Neural cell (in vitro differentiated cells): ENCODE results near the gene TPT1. TPM values are rescaled to one million over a fixed set of nuclear protein-coding genes. Genes with fewer than 3 reads are reported as not detected.

ENCODE experiments used
- H2AFZ ChIP-seq: fragments of 200-600, 300-800 bp; sonication (generic), shearing (Covaris generic); 2 replicates; pipeline ENCODE4 v1.6.0; 2014; ENCODE audit warnings: low read depth, mild to moderate bottlenecking, antibody characterized with exemption, low read length, moderate library complexity
- H3F3A ChIP-seq: fragments of 200-600 bp; shearing (Covaris generic); 2 replicates; pipeline ENCODE4 v1.6.1; 2016; ENCODE audit warnings: mild to moderate bottlenecking, moderate library complexity, mixed read lengths, antibody characterized with exemption, low read length; ENCODE audit not compliant: insufficient read depth, poor library complexity, severe bottlenecking
- H3K27ac ChIP-seq: fragments of 200-600, 300-800 bp; sonication (generic), shearing (Covaris generic); 2 replicates; pipeline ENCODE4 v1.5.1; 2014; ENCODE audit warnings: mild to moderate bottlenecking, low read length, moderate library complexity
- H3K27me3 ChIP-seq: fragments of 300-800, 200-600 bp; sonication (generic), shearing (Covaris generic); 2 replicates; pipeline ENCODE4 v1.6.0; 2014; ENCODE audit warnings: mild to moderate bottlenecking, low read depth, low read length, moderate library complexity; ENCODE audit not compliant: insufficient read depth
- H3K36me3 ChIP-seq: fragments of 300-800, 200-600 bp; sonication (generic), shearing (Covaris generic); 2 replicates; pipeline ENCODE4 v1.5.1; 2014; ENCODE audit warnings: mild to moderate bottlenecking, antibody characterized with exemption, low read length, moderate library complexity; ENCODE audit not compliant: insufficient read depth
- H3K4me2 ChIP-seq: fragments of 300-800, 200-600 bp; sonication (generic), shearing (Covaris generic); 2 replicates; pipeline ENCODE4 v1.6.0; 2014; ENCODE audit warnings: mild to moderate bottlenecking, low read length
- H3K4me3 ChIP-seq: fragments of 300-800, 200-600 bp; sonication (generic), shearing (Covaris generic); 2 replicates; pipeline ENCODE4 v1.5.1; 2014; ENCODE audit warnings: mild to moderate bottlenecking, low read length, moderate library complexity
- H3K79me2 ChIP-seq: fragments of 200-600 bp; shearing (Covaris generic); replicated peaks from 2 replicates; pipeline ENCODE4 v1.6.0; 2014; ENCODE audit warnings: mild to moderate bottlenecking, low read length, moderate library complexity; ENCODE audit not compliant: insufficient read depth
- H3K9ac ChIP-seq: fragments of 300-800, 200-600 bp; sonication (generic), shearing (Covaris generic); 2 replicates; pipeline ENCODE4 v1.6.1; 2016; ENCODE audit warnings: mild to moderate bottlenecking, low read length, mixed read lengths
- H3K9me2 ChIP-seq: fragments of 200-600 bp; shearing (Covaris generic); 2 replicates; pipeline ENCODE4 v1.6.1; 2016; ENCODE audit warnings: mild to moderate bottlenecking, low read length, mixed read lengths; ENCODE audit not compliant: insufficient read depth
- H3K9me3 ChIP-seq: fragments of 200-600, 300-800 bp; sonication (generic), shearing (Covaris generic); 2 replicates; pipeline ENCODE4 v1.6.1; 2016; ENCODE audit warnings: mild to moderate bottlenecking, mixed run types, low read length, moderate library complexity, mixed read lengths
- H4K20me1 ChIP-seq: fragments of 200-600 bp; shearing (Covaris generic); 2 replicates; pipeline ENCODE4 v1.6.1; 2016; ENCODE audit warnings: mild to moderate bottlenecking, mixed run types; ENCODE audit not compliant: insufficient read depth
- EP300 ChIP-seq: fragments of 450-650 bp; conservative IDR thresholded peaks from 2 replicates; pipeline ENCODE4 v1.6.1; 2014; ENCODE audit warnings: antibody characterized with exemption, mild to moderate bottlenecking, moderate library complexity; ENCODE audit not compliant: poor library complexity, severe bottlenecking
- EZH2 ChIP-seq: fragments of 200-600, 300-800 bp; shearing (Covaris generic), sonication (generic); IDR thresholded peaks from 2 replicates; pipeline ENCODE4 v1.6.1; 2014; ENCODE audit warnings: antibody characterized with exemption, low read length, borderline replicate concordance, mild to moderate bottlenecking; ENCODE audit not compliant: insufficient read depth, poor library complexity, severe bottlenecking
- MXI1 ChIP-seq: fragments of 450-650 bp; conservative IDR thresholded peaks from 2 replicates; pipeline ENCODE4 v1.6.1; 2014; ENCODE audit warnings: antibody characterized with exemption, mild to moderate bottlenecking; ENCODE audit not compliant: poor library complexity, severe bottlenecking
- POLR2AphosphoS5 ChIP-seq: IDR thresholded peaks from 2 replicates; pipeline ENCODE4 v1.6.1; 2012
- RAD21 ChIP-seq: fragments of 450-650 bp; conservative IDR thresholded peaks from 2 replicates; pipeline ENCODE4 v1.6.1; 2014; ENCODE audit warnings: antibody characterized with exemption, mild to moderate bottlenecking, moderate library complexity
- SMC3 ChIP-seq: fragments of 450-650 bp; conservative IDR thresholded peaks from 2 replicates; pipeline ENCODE4 v1.6.1; 2014; ENCODE audit warnings: antibody characterized with exemption, mild to moderate bottlenecking, moderate library complexity; ENCODE audit not compliant: poor library complexity
- TAF1 ChIP-seq: IDR thresholded peaks from 2 replicates; pipeline ENCODE4 v1.6.1; 2012; ENCODE audit warnings: low read depth
- polyA plus RNA-seq: library from polyadenylated mRNA; depleted of rRNA; stranded (reverse); fragments of >200 nt; gene quantifications from 2 replicates; pipeline ENCODE4 v1.2.3, GENCODE V29; 2014
- TF ChIP-seq, protein P1 (sequence below): IDR thresholded peaks from 2 replicates; pipeline ENCODE4 v1.6.1; 2012; ENCODE audit warnings: borderline replicate concordance
- TF ChIP-seq, protein P2 (sequence below): fragments of 450-650 bp; IDR thresholded peaks from 2 replicates; pipeline ENCODE4 v1.5.1; 2014; ENCODE audit warnings: antibody characterized with exemption, mild to moderate bottlenecking, moderate library complexity; ENCODE audit not compliant: poor library complexity, severe bottlenecking

TPT1 gene
- polyA plus RNA-seq, 1 donor from 2014 or later: 2,071 TPM

DNA sequence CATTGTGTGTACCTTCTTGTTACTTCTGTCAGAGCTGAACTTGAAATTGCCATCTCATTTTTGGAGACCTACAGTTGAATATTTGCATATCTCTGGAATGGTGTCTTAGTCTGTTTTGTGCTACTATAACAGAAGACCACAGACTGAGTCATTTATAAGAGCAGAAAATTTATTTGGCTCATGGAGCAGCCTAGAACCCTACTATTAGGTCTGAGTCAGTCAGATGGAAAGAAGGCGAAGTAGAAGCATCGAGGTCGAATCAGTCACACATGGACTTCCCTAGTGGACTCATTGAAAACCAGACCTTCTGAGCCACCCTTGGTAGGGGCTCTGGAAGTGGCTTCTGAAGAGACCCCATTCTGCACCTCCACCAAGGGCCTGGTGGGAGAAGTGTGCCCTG is 33.9 kb upstream of the TPT1 start (continued):
- TF ChIP-seq EP300: no peak
- TF ChIP-seq TAF1: no peak
- no peak for TF ChIP-seq SMC3

DNA sequence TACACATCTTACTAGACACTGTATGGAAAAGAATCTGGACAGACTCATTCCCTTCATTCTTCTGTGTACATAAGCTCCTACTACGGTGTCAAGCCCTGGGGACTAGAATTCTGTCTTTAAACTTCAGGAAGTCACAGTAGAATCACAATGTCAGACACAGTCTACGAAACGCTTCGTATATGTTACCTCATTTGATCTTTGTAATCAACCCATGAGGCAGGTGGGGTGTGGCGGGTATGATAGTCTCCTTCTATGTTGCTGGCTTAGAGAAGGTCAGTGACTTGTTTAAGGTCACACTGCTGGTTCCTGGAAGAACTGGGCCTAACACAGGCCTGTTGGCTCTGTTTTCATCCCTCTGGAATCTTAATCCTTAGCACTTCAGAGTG is 32.2 kb upstream of the TPT1 start:
- Histone ChIP-seq H3K27ac (no peak overlapping the region), H4K20me1 (no peaks in the 10 kb centered on the region)

More for the DNA sequence above, 32.2 kb upstream of the TPT1 start:
- no peak overlapping the region for H3K4me3 ChIP-seq
- no peak overlapping the region for H3K4me2 ChIP-seq
- no peak overlapping the region for H3K9ac ChIP-seq
- no peaks in the 10 kb centered on the region for H3K79me2 ChIP-seq
- no peaks in the 10 kb centered on the region for H3K36me3 ChIP-seq
- H3K9me2 ChIP-seq: no peaks in the 10 kb centered on the region
- no peaks in the 10 kb centered on the region for H3K9me3 ChIP-seq
- H2AFZ ChIP-seq: no peak overlapping the region
- TF ChIP-seq TAF1 (no peak), RAD21 (no peak), EP300 (no peak), MXI1 (no peak), SMC3 (no peak), POLR2AphosphoS5 (no peak), EZH2 (no peak)
- TF ChIP-seq, protein P1, sequence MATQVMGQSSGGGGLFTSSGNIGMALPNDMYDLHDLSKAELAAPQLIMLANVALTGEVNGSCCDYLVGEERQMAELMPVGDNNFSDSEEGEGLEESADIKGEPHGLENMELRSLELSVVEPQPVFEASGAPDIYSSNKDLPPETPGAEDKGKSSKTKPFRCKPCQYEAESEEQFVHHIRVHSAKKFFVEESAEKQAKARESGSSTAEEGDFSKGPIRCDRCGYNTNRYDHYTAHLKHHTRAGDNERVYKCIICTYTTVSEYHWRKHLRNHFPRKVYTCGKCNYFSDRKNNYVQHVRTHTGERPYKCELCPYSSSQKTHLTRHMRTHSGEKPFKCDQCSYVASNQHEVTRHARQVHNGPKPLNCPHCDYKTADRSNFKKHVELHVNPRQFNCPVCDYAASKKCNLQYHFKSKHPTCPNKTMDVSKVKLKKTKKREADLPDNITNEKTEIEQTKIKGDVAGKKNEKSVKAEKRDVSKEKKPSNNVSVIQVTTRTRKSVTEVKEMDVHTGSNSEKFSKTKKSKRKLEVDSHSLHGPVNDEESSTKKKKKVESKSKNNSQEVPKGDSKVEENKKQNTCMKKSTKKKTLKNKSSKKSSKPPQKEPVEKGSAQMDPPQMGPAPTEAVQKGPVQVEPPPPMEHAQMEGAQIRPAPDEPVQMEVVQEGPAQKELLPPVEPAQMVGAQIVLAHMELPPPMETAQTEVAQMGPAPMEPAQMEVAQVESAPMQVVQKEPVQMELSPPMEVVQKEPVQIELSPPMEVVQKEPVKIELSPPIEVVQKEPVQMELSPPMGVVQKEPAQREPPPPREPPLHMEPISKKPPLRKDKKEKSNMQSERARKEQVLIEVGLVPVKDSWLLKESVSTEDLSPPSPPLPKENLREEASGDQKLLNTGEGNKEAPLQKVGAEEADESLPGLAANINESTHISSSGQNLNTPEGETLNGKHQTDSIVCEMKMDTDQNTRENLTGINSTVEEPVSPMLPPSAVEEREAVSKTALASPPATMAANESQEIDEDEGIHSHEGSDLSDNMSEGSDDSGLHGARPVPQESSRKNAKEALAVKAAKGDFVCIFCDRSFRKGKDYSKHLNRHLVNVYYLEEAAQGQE: no peak
- TF ChIP-seq, protein P2, sequence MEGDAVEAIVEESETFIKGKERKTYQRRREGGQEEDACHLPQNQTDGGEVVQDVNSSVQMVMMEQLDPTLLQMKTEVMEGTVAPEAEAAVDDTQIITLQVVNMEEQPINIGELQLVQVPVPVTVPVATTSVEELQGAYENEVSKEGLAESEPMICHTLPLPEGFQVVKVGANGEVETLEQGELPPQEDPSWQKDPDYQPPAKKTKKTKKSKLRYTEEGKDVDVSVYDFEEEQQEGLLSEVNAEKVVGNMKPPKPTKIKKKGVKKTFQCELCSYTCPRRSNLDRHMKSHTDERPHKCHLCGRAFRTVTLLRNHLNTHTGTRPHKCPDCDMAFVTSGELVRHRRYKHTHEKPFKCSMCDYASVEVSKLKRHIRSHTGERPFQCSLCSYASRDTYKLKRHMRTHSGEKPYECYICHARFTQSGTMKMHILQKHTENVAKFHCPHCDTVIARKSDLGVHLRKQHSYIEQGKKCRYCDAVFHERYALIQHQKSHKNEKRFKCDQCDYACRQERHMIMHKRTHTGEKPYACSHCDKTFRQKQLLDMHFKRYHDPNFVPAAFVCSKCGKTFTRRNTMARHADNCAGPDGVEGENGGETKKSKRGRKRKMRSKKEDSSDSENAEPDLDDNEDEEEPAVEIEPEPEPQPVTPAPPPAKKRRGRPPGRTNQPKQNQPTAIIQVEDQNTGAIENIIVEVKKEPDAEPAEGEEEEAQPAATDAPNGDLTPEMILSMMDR: no peak
- no peaks in the 10 kb centered on the region for H3K27me3 ChIP-seq
- no peaks in the 10 kb centered on the region for H3F3A ChIP-seq
